MM.1S (cell line): ENCODE results near the gene HOXA2.

Source experiments
- DNase-seq: peaks from one replicate; pipeline ENCODE4 v3.0.0-alpha.2; 2015
- H2AFZ ChIP-seq: fragments of 300-600 bp; sonication (generic); 2 replicates; pipeline ENCODE4 v1.6.0; 2016; ENCODE audit warnings: antibody characterized with exemption, low read length
- H3F3A ChIP-seq: fragments of 300-600 bp; sonication (generic); 2 replicates; pipeline ENCODE4 v1.6.1; 2016; ENCODE audit warnings: mild to moderate bottlenecking, antibody characterized with exemption, low read length, moderate library complexity, mixed read lengths; ENCODE audit not compliant: insufficient read depth
- H3K27ac ChIP-seq: fragments of 300-600 bp; sonication (generic); 2 replicates; pipeline ENCODE4 v1.5.1; 2016; ENCODE audit warnings: mild to moderate bottlenecking, low read length
- H3K27me3 ChIP-seq: fragments of 300-600 bp; sonication (generic); replicated peaks from 2 replicates; pipeline ENCODE4 v1.6.0; 2016; ENCODE audit warnings: low read length; ENCODE audit not compliant: insufficient read depth
- H3K36me3 ChIP-seq: fragments of 300-600 bp; sonication (generic); replicated peaks from 2 replicates; pipeline ENCODE4 v1.6.1; 2016; ENCODE audit warnings: mild to moderate bottlenecking, low read length, mixed read lengths; ENCODE audit not compliant: insufficient read depth
- H3K4me1 ChIP-seq: fragments of 300-600 bp; sonication (generic); 2 replicates; pipeline ENCODE4 v1.6.1; 2016; ENCODE audit warnings: low read length, mixed read lengths
- H3K4me2 ChIP-seq: fragments of 300-600 bp; sonication (generic); 2 replicates; pipeline ENCODE4 v1.6.0; 2016; ENCODE audit warnings: low read depth, low read length
- H3K4me3 ChIP-seq: fragments of 300-600 bp; sonication (generic); 2 replicates; pipeline ENCODE4 v1.5.1; 2016; ENCODE audit warnings: low read length, mixed read lengths
- H3K79me2 ChIP-seq: fragments of 300-600 bp; sonication (generic); 2 replicates; pipeline ENCODE4 v1.6.1; 2016; ENCODE audit warnings: mixed run types, low read length, mixed read lengths
- H3K9ac ChIP-seq: fragments of 300-600 bp; sonication (generic); 2 replicates; pipeline ENCODE4 v1.6.1; 2016; ENCODE audit warnings: low read length, mixed read lengths
- H3K9me2 ChIP-seq: fragments of 300-600 bp; sonication (generic); replicated peaks from 2 replicates; pipeline ENCODE4 v1.6.1; 2016; ENCODE audit warnings: mild to moderate bottlenecking, low read length, mixed read lengths; ENCODE audit not compliant: insufficient read depth
- H3K9me3 ChIP-seq: fragments of 300-600 bp; sonication (generic); replicated peaks from 2 replicates; pipeline ENCODE4 v1.6.1; 2016; ENCODE audit warnings: mild to moderate bottlenecking, low read length, mixed read lengths; ENCODE audit not compliant: insufficient read depth
- H4K20me1 ChIP-seq: fragments of 300-600 bp; sonication (generic); 2 replicates; pipeline ENCODE4 v1.6.1; 2016; ENCODE audit warnings: mild to moderate bottlenecking, low read length, moderate library complexity, mixed read lengths; ENCODE audit not compliant: insufficient read depth
- EZH2 ChIP-seq: fragments of 300-600 bp; sonication (generic); optimal IDR thresholded peaks from 2 replicates; pipeline ENCODE3; 2017; ENCODE audit warnings: low read depth, mild to moderate bottlenecking, antibody characterized with exemption, low read length, mixed read lengths
- EZH2phosphoT487 ChIP-seq: fragments of 300-600 bp; sonication (generic); IDR thresholded peaks from 2 replicates; pipeline ENCODE4 v1.6.1; 2018; ENCODE audit warnings: antibody characterized with exemption, low read length
- TF ChIP-seq, protein P1 (sequence below): fragments of 300-600 bp; sonication (generic); IDR thresholded peaks from 2 replicates; pipeline ENCODE4 v1.5.1; 2016; ENCODE audit warnings: antibody characterized with exemption, low read length, mixed read lengths

The HOXA2 gene

DNA sequence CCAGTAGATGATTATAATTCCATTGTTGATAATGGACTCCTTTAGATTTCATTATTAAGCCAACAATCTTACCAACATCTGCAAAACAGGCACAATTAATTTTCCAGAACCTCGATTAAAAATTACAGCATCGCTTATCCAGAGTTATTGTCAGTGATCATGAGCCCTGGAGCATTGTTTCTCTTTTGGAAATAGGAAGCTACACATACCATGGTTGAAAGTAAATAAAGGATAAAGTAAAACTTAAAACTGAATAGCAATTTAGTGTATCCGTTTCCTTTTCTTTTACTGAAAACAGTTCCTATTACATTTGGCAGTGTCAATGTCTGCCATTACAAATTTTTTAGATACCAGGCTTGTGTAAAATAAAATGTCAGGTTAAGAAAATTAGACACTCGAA is 9.9 kb upstream of the HOXA2 start:
- no peaks in the 10 kb centered on the region for H3K9me2 ChIP-seq
- H3K9me3 ChIP-seq: no peaks in the 10 kb centered on the region
- TF ChIP-seq, protein P1, sequence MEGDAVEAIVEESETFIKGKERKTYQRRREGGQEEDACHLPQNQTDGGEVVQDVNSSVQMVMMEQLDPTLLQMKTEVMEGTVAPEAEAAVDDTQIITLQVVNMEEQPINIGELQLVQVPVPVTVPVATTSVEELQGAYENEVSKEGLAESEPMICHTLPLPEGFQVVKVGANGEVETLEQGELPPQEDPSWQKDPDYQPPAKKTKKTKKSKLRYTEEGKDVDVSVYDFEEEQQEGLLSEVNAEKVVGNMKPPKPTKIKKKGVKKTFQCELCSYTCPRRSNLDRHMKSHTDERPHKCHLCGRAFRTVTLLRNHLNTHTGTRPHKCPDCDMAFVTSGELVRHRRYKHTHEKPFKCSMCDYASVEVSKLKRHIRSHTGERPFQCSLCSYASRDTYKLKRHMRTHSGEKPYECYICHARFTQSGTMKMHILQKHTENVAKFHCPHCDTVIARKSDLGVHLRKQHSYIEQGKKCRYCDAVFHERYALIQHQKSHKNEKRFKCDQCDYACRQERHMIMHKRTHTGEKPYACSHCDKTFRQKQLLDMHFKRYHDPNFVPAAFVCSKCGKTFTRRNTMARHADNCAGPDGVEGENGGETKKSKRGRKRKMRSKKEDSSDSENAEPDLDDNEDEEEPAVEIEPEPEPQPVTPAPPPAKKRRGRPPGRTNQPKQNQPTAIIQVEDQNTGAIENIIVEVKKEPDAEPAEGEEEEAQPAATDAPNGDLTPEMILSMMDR: no peak
- TF ChIP-seq EZH2phosphoT487 (no peak), EZH2 (no peak)
- no peak overlapping the region for H3K4me2 ChIP-seq
- H3K27ac ChIP-seq: no peak overlapping the region
- H3K4me1 ChIP-seq: no peaks in the 10 kb centered on the region
- H3K9ac ChIP-seq: no peak overlapping the region
- no peaks in the 10 kb centered on the region for H3K79me2 ChIP-seq
- H3F3A ChIP-seq: no peaks in the 10 kb centered on the region
- no peak overlapping the region for H3K4me3 ChIP-seq
- H3K36me3 ChIP-seq: no peaks in the 10 kb centered on the region
- no peak overlapping the region for H2AFZ ChIP-seq
- peaks cover 30% of the 10 kb centered on the region; the same call in 1 of the 2 replicates for H3K27me3 ChIP-seq
- no peaks in the 10 kb centered on the region for H4K20me1 ChIP-seq
- DNase-seq: no peak

DNA sequence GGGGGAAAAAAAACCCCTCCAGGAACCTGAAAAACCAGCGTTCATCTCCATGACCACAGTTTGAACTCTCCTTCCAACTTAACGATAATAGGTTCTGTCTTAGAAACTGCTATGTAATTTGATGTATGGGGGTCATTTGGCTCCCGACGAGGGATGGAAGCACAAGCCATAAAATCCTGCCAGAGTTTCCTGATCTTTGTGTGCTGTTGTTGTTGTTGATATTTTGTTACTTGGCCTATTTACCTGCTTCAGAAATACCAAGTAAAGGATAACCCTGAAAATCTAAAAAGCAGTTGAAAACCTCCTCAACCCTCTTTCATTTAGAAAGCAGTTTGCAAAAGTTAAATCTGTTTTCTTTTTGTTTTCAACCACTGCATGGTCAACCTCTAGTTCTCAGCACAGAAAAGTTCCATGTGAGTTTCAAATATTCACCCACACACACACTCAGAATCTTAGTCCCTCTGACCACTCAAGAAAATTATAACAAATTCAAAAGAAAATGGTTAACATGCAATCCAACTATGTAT is 9.3 kb upstream of the HOXA2 start:
- Histone ChIP-seq H3K36me3 (no peaks in the 10 kb centered on the region), H3K27me3 (peaks cover 32% of the 10 kb centered on the region), H3K9me3 (no peaks in the 10 kb centered on the region), H3K9me2 (no peaks in the 10 kb centered on the region), H4K20me1 (no peaks in the 10 kb centered on the region), H3K4me2 (no peak overlapping the region), H2AFZ (no peak overlapping the region), H3K4me3 (no peak overlapping the region), H3K27ac (no peak overlapping the region), H3K9ac (no peak overlapping the region), H3K4me1 (no peaks in the 10 kb centered on the region), H3K79me2 (no peaks in the 10 kb centered on the region), H3F3A (no peaks in the 10 kb centered on the region)
- TF ChIP-seq, protein P1: no peak
- TF ChIP-seq EZH2: no peak
- TF ChIP-seq EZH2phosphoT487: no peak
- DNase-seq: no peak

DNA sequence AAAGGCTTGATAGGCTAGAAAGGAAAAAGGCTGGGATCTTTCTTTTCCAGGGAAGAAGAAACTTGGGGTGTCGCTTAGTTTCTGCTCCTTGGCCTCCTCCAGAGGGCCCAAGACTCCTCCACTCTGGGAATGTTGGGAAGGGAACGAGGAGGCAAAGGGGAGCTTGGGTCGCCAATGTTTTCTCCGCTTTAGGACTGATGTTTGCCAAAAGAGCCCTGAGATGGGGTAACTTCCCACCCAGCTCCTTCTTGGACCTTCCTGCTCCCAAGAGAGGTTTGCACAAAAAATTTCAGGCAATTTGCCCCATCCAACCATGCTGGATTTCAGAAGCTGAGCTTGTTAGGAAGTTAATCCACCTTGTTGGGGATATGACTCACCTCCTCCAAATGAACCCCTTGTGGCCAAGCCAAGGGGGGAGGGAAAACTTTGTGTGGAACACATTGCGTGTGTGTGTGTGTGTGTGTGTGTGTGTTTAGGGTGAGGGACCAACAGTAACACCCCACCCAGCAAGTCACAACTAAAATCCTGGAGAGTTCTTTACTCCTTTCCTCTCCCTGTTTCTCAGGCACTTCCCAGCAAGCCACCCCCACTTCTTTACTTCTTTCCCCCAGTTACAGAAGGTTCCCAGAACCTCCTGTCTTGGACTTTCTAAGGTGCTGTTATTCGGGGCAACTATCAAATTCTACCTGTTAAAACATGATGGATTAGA is 8.7 kb upstream of the HOXA2 start:
- H3K4me2 ChIP-seq: no peak overlapping the region
- H2AFZ ChIP-seq: no peak overlapping the region
- H3K9me3 ChIP-seq: no peaks in the 10 kb centered on the region
- TF ChIP-seq, protein P1: no peak
- TF ChIP-seq EZH2phosphoT487: no peak
- no peak for TF ChIP-seq EZH2
- no peak for DNase-seq
- H3K27me3 ChIP-seq: peaks cover 37% of the 10 kb centered on the region
- H3K79me2 ChIP-seq: no peaks in the 10 kb centered on the region
- no peak overlapping the region for H3K4me3 ChIP-seq
- no peaks in the 10 kb centered on the region for H3F3A ChIP-seq
- H3K9ac ChIP-seq: no peak overlapping the region
- H3K4me1 ChIP-seq: no peaks in the 10 kb centered on the region
- no peak overlapping the region for H3K27ac ChIP-seq
- H3K36me3 ChIP-seq: no peaks in the 10 kb centered on the region
- H3K9me2 ChIP-seq: no peaks in the 10 kb centered on the region
- H4K20me1 ChIP-seq: no peaks in the 10 kb centered on the region
